Tibial nerve (tissue), 4 donors: ENCODE data around the gene ZNF439.

ENCODE experiments used
- CTCF ChIP-seq, 5 experiments: fragments of 200-600 bp in 3 of 5; fragments of 450-650 bp in 2 of 5; sonication (generic) in 3 of 5; IDR thresholded peaks; one replicate each; pipeline ENCODE4 v1.5.1; 2016 to 2019; ENCODE audit warnings: antibody characterized with exemption in 5 of 5, mild to moderate bottlenecking in 3 of 5, moderate library complexity in 2 of 5
- EP300 ChIP-seq, 2 donors: sonication (generic); formaldehyde crosslinking; IDR thresholded peaks; one replicate each; pipeline ENCODE4 v1.6.1; 2017; ENCODE audit warnings: antibody characterized with exemption in 2 of 2, mild to moderate bottlenecking in 1 of 2
- POLR2A ChIP-seq, 2 donors: fragments of 450-650 bp; IDR thresholded peaks; one replicate each; pipeline ENCODE4 v1.6.1; 2017; ENCODE audit warnings: antibody characterized with exemption in 2 of 2, mild to moderate bottlenecking in 2 of 2, moderate library complexity in 2 of 2

- TF ChIP-seq CTCF (IDR thresholded peaks at IDR 0.05) (no peak), EP300 (IDR thresholded peaks at IDR 0.05) (no peak), POLR2A (IDR thresholded peaks at IDR 0.05) (no peak)
Measured at GRCh38 chr19:11887234-11887610, 38.7 kb downstream of the ZNF439 start.
